ENCODE results near the gene IGF2BP2. TPM values are rescaled to one million over a fixed set of nuclear protein-coding genes. Genes with fewer than 3 reads are reported as not detected.

Gene IGF2BP2
- total and polyA plus RNA-seq, 2 of the 13 experiments (the other 11 are each of a cell fraction or from before 2014, with no cell fraction given) = 6.5 to 46.0 TPM

DNA sequence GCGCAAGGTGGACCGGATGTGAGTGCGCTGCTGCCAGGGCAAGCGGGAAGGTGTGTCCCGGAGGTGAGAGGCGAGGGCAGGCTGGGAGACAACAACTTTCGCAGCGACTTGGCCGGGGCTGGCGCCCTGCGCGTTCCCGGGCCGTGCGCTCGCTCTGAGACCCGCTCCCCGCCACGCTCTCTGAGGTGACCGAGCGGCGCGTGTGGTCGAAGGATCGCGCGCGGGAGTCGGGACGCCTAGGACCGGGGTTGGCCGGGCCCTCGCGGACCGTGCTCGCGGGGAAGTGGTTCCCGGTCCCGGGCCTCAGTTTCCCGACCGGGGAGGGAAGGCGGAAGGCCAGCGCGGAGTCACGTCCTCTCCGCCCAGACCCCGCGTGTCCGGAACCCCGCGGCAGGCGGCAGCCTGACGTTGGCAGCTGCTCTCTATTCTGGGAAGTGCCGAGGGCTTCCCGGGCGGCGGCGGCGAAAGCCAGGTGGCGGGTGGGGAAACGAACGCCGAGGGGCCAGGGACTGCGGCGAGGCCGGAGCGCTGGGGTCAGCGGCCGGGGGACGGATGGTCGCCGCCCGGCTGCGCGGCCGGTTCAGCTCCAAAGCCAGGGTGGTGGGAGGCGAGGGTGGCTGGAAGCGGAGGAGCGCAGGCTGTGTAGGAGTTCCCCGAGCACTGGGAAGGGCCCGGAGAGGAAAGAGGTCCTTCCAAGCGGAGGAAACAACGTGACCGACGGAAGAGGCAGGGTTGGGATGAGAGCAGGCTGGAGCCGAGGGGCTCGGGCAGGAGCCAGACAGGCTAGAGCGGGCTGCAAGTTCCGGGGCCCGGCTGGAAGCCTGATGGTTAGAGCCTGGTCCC lies 1.0 kb upstream of the IGF2BP2 start (continued):
- TF ChIP-seq, protein P1, sequence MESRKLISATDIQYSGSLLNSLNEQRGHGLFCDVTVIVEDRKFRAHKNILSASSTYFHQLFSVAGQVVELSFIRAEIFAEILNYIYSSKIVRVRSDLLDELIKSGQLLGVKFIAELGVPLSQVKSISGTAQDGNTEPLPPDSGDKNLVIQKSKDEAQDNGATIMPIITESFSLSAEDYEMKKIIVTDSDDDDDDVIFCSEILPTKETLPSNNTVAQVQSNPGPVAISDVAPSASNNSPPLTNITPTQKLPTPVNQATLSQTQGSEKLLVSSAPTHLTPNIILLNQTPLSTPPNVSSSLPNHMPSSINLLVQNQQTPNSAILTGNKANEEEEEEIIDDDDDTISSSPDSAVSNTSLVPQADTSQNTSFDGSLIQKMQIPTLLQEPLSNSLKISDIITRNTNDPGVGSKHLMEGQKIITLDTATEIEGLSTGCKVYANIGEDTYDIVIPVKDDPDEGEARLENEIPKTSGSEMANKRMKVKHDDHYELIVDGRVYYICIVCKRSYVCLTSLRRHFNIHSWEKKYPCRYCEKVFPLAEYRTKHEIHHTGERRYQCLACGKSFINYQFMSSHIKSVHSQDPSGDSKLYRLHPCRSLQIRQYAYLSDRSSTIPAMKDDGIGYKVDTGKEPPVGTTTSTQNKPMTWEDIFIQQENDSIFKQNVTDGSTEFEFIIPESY (CRISPR knock-in tag; IDR thresholded peaks at IDR 0.05) = 0 out of 2 replicates have a peak, but pooled peaks have one; percentile 26
- TF ChIP-seq, protein P2, sequence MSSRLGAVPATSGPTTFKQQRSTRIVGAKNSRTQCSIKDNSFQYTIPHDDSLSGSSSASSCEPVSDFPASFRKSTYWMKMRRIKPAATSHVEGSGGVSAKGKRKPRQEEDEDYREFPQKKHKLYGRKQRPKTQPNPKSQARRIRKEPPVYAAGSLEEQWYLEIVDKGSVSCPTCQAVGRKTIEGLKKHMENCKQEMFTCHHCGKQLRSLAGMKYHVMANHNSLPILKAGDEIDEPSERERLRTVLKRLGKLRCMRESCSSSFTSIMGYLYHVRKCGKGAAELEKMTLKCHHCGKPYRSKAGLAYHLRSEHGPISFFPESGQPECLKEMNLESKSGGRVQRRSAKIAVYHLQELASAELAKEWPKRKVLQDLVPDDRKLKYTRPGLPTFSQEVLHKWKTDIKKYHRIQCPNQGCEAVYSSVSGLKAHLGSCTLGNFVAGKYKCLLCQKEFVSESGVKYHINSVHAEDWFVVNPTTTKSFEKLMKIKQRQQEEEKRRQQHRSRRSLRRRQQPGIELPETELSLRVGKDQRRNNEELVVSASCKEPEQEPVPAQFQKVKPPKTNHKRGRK (CRISPR knock-in tag; IDR thresholded peaks at IDR 0.05) = no peak
- TF ChIP-seq ZNF790 (CRISPR knock-in tag; IDR thresholded peaks at IDR 0.05; ENCODE audit: borderline replicate concordance) (0 out of 2 replicates have a peak, but pooled peaks have one; percentile 61), ZNF709 (CRISPR knock-in tag; IDR thresholded peaks at IDR 0.05) (no peak; the same call in 1 of the 2 replicates), SMARCE1 (IDR thresholded peaks at IDR 0.05; ENCODE audit: borderline replicate concordance) (no peak), NRL (CRISPR knock-in tag; IDR thresholded peaks at IDR 0.05; ENCODE audit: borderline replicate concordance) (peak; percentile 89; the same call in 1 of the 2 replicates), MATR3 (CRISPR knock-in tag; IDR thresholded peaks at IDR 0.05) (no peak), ZNF264 (CRISPR knock-in tag; IDR thresholded peaks at IDR 0.05) (no peak), ELF3 (CRISPR knock-in tag; IDR thresholded peaks at IDR 0.05) (peak; percentile 19; the same call in 1 of the 2 replicates), ZFP1 (CRISPR knock-in tag; IDR thresholded peaks at IDR 0.05) (no peak), ZNF224 (CRISPR knock-in tag; IDR thresholded peaks at IDR 0.05) (no peak), ZNF501 (CRISPR knock-in tag; IDR thresholded peaks at IDR 0.05) (peak; percentile 83), ARNT (IDR thresholded peaks at IDR 0.05) (no peak), JUN (CRISPR knock-in tag; IDR thresholded peaks at IDR 0.05) (no peak), TBL1XR1 (IDR thresholded peaks at IDR 0.05; ENCODE audit: borderline replicate concordance, low read length, partially characterized antibody) (no peak), NFIC (IDR thresholded peaks at IDR 0.05; ENCODE audit: low read length) (no peak)
- TF ChIP-seq, protein P3, sequence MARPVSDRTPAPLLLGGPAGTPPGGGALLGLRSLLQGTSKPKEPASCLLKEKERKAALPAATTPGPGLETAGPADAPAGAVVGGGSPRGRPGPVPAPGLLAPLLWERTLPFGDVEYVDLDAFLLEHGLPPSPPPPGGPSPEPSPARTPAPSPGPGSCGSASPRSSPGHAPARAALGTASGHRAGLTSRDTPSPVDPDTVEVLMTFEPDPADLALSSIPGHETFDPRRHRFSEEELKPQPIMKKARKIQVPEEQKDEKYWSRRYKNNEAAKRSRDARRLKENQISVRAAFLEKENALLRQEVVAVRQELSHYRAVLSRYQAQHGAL (CRISPR knock-in tag; IDR thresholded peaks at IDR 0.05; ENCODE audit: not compliant biosample characterization) = no peak
- TF ChIP-seq, protein P4, sequence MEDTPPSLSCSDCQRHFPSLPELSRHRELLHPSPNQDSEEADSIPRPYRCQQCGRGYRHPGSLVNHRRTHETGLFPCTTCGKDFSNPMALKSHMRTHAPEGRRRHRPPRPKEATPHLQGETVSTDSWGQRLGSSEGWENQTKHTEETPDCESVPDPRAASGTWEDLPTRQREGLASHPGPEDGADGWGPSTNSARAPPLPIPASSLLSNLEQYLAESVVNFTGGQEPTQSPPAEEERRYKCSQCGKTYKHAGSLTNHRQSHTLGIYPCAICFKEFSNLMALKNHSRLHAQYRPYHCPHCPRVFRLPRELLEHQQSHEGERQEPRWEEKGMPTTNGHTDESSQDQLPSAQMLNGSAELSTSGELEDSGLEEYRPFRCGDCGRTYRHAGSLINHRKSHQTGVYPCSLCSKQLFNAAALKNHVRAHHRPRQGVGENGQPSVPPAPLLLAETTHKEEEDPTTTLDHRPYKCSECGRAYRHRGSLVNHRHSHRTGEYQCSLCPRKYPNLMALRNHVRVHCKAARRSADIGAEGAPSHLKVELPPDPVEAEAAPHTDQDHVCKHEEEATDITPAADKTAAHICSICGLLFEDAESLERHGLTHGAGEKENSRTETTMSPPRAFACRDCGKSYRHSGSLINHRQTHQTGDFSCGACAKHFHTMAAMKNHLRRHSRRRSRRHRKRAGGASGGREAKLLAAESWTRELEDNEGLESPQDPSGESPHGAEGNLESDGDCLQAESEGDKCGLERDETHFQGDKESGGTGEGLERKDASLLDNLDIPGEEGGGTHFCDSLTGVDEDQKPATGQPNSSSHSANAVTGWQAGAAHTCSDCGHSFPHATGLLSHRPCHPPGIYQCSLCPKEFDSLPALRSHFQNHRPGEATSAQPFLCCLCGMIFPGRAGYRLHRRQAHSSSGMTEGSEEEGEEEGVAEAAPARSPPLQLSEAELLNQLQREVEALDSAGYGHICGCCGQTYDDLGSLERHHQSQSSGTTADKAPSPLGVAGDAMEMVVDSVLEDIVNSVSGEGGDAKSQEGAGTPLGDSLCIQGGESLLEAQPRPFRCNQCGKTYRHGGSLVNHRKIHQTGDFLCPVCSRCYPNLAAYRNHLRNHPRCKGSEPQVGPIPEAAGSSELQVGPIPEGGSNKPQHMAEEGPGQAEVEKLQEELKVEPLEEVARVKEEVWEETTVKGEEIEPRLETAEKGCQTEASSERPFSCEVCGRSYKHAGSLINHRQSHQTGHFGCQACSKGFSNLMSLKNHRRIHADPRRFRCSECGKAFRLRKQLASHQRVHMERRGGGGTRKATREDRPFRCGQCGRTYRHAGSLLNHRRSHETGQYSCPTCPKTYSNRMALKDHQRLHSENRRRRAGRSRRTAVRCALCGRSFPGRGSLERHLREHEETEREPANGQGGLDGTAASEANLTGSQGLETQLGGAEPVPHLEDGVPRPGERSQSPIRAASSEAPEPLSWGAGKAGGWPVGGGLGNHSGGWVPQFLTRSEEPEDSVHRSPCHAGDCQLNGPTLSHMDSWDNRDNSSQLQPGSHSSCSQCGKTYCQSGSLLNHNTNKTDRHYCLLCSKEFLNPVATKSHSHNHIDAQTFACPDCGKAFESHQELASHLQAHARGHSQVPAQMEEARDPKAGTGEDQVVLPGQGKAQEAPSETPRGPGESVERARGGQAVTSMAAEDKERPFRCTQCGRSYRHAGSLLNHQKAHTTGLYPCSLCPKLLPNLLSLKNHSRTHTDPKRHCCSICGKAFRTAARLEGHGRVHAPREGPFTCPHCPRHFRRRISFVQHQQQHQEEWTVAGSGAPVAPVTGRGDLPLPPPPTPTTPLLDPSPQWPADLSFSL (CRISPR knock-in tag; IDR thresholded peaks at IDR 0.05) = no peak
